ENCODE results near the gene KRT79. TPM values are rescaled to one million over a fixed set of nuclear protein-coding genes. Genes with fewer than 3 reads are reported as not detected.

The KRT79 gene
- total RNA-seq, 1 donor from 2014 or later: not detected

- no peaks in the 10 kb centered on the region for H3K27me3 Mint-ChIP-seq (ENCODE audit: unreplicated experiment)
- no peak for DNase-seq (ENCODE audit: low spot score)
Measured at GRCh38 chr12:52771505-52771904, 62.6 kb downstream of the KRT79 start.

More at GRCh38 chr12:52771505-52771904, 62.6 kb downstream of the KRT79 start:
- H3K27ac Mint-ChIP-seq (ENCODE audit: unreplicated experiment): no peak overlapping the region
- no peaks in the 10 kb centered on the region for H3K36me3 Mint-ChIP-seq (ENCODE audit: low read depth, unreplicated experiment)
- no peaks in the 10 kb centered on the region for H3K9me3 Mint-ChIP-seq (ENCODE audit: unreplicated experiment)
- no peak for TF ChIP-seq CTCF (IDR thresholded peaks at IDR 0.05; ENCODE audit: unreplicated experiment)
- no peak overlapping the region for H3K4me3 Mint-ChIP-seq (ENCODE audit: unreplicated experiment)
- no peaks in the 10 kb centered on the region for H3K4me1 Mint-ChIP-seq (ENCODE audit: unreplicated experiment)

Other genes starting within 250 kb of the KRT79 start
- gene KRT72, start 232.8 kb downstream of the KRT79 start, total RNA-seq (ENCODE audit: unreplicated experiment): 0.28 TPM
- gene KRT73, start 215.8 kb downstream of the KRT79 start, total RNA-seq (ENCODE audit: unreplicated experiment): 0.77 TPM
- not detected for gene KRT2, start 182.1 kb downstream of the KRT79 start, total RNA-seq (ENCODE audit: unreplicated experiment)
- not detected for gene KRT1, start 153.9 kb downstream of the KRT79 start, total RNA-seq (ENCODE audit: unreplicated experiment)
- gene KRT77, start 130.8 kb downstream of the KRT79 start, total RNA-seq (ENCODE audit: unreplicated experiment): not detected
- not detected for gene KRT76, start 57.0 kb downstream of the KRT79 start, total RNA-seq (ENCODE audit: unreplicated experiment)
- gene KRT3, start 38.2 kb downstream of the KRT79 start, total RNA-seq (ENCODE audit: unreplicated experiment): not detected
- gene KRT4, start 20.2 kb downstream of the KRT79 start, total RNA-seq (ENCODE audit: unreplicated experiment): not detected
- gene KRT78, start 14.7 kb upstream of the KRT79 start, total RNA-seq (ENCODE audit: unreplicated experiment): not detected
- 194 TPM for gene KRT8, start 70.8 kb upstream of the KRT79 start, total RNA-seq (ENCODE audit: unreplicated experiment)
- gene KRT18, start 114.8 kb upstream of the KRT79 start, total RNA-seq (ENCODE audit: unreplicated experiment): 195 TPM
- gene EIF4B, start 172.1 kb upstream of the KRT79 start, total RNA-seq (ENCODE audit: unreplicated experiment): 629 TPM
- gene TNS2, start 215.8 kb upstream of the KRT79 start, total RNA-seq (ENCODE audit: unreplicated experiment): 112 TPM
- gene SPRYD3, start 245.1 kb upstream of the KRT79 start, total RNA-seq (ENCODE audit: unreplicated experiment): 10.5 TPM

Measured in endothelial cell (in vitro differentiated cells).